ENCODE measurements around the gene CAPN12.

GRCh38 chr19:38687837-38688378 lies 56.4 kb downstream of the CAPN12 start:
- no peak for TF ChIP-seq CTCF (conservative IDR thresholded peaks at IDR 0.05; ENCODE audit: low read length)
- TF ChIP-seq EZH2phosphoT487 (IDR thresholded peaks at IDR 0.05; ENCODE audit: borderline replicate concordance): no peak
